ENCODE results near the gene PTPRN2. TPM values are rescaled to one million over a fixed set of nuclear protein-coding genes. Genes with fewer than 3 reads are reported as not detected.

Gene PTPRN2
- total RNA-seq, 2 donors from 2014 or later: 26.1 to 55.5 TPM

DNA sequence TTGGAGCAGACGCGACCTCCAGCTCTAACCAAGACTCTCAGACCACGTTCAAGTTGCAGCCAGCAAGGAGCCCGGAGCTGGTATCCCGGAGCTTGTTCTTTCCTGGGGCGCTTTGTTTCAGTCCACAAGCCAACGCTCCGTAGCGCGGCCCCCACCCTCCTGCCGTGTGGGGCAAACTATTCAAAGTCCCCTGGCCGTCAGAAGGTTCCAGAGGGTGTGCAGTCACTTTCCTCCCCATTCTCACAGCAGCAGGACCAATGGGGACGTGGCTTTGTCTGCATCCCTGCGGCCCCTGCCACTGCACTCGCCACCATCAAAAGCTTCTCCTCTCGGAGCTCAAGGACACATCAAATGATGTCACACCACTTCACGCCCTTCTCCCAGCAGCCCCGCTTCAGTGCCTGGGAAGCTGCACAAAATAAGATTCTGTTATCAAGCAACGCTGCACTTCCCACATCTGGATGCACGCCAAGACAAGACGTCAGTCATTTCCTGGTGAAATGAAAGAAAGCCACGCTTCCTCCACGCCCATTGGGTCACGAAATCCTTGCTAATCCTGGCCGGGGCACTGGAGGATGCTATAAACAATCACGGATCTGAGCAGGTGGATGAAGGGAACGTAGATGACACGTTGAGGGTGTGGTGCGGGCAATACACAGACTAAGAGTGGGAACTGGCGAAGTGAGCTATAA lies 348.2 kb downstream of the PTPRN2 start:
- 70% methylated on average over 29 of the region's 30 CpGs for WGBS
- DNase-seq (ENCODE audit: low spot score): no peak
- H3K27me3 ChIP-seq (replicated peaks; ENCODE audit: insufficient read depth): no peaks in the 10 kb centered on the region
- no peak overlapping the region for H3K27ac ChIP-seq
- no peaks in the 10 kb centered on the region for H3K36me3 ChIP-seq
- TF ChIP-seq CTCF (IDR thresholded peaks at IDR 0.05) (no peak), POLR2AphosphoS5 (IDR thresholded peaks at IDR 0.05) (no peak)
- no peaks in the 10 kb centered on the region for H3K9me3 ChIP-seq
- intact Hi-C loops (cut with DNase I): no loop called here
- no peaks in the 10 kb centered on the region for H3K4me1 ChIP-seq (replicated peaks)
- H3K4me3 ChIP-seq: no peak overlapping the region

- no peaks in the 10 kb centered on the region for H3K4me1 ChIP-seq (replicated peaks)
- no peak for DNase-seq (ENCODE audit: low spot score)
- TF ChIP-seq POLR2A (IDR thresholded peaks at IDR 0.05) (no peak), POLR2AphosphoS5 (IDR thresholded peaks at IDR 0.05) (no peak), CTCF (IDR thresholded peaks at IDR 0.05) (no peak)
- intact Hi-C loops (cut with DNase I): no loop called here
- H3K9me3 ChIP-seq: no peaks in the 10 kb centered on the region
- no peaks in the 10 kb centered on the region for H3K27me3 ChIP-seq (replicated peaks; ENCODE audit: insufficient read depth)
- 77% methylated on average over 17 of the region's 21 CpGs for WGBS
- no peaks in the 10 kb centered on the region for H3K36me3 ChIP-seq
- H3K27ac ChIP-seq: no peak overlapping the region
- H3K4me3 ChIP-seq: no peak overlapping the region
These were observed 348.9 kb downstream of the PTPRN2 start for GRCh38 chr7:158238616-158239289.

GRCh38 chr7:158237672-158238335 lies 349.8 kb downstream of the PTPRN2 start:
- DNase-seq (ENCODE audit: low spot score): no peak
- H3K9me3 ChIP-seq: no peaks in the 10 kb centered on the region
- 72% methylated on average over 28 of the region's 29 CpGs for WGBS
- H3K27ac ChIP-seq: no peak overlapping the region
- H3K36me3 ChIP-seq: no peaks in the 10 kb centered on the region
- TF ChIP-seq CTCF (IDR thresholded peaks at IDR 0.05) (no peak), POLR2A (IDR thresholded peaks at IDR 0.05) (no peak), POLR2AphosphoS5 (IDR thresholded peaks at IDR 0.05) (no peak)
- H3K4me1 ChIP-seq (replicated peaks): no peaks in the 10 kb centered on the region
- H3K27me3 ChIP-seq (replicated peaks; ENCODE audit: insufficient read depth): no peaks in the 10 kb centered on the region
- intact Hi-C loops (cut with DNase I): no loop called here
- H3K4me3 ChIP-seq: no peak overlapping the region

GRCh38 chr7:158236400-158236799 lies 351.2 kb downstream of the PTPRN2 start:
- intact Hi-C loops (cut with DNase I): no loop called here
- no peaks in the 10 kb centered on the region for H3K27me3 ChIP-seq (replicated peaks; ENCODE audit: insufficient read depth)
- no peaks in the 10 kb centered on the region for H3K9me3 ChIP-seq
- no peaks in the 10 kb centered on the region for H3K4me1 ChIP-seq (replicated peaks)
- H3K27ac ChIP-seq: no peak overlapping the region
- H3K36me3 ChIP-seq: no peaks in the 10 kb centered on the region
- WGBS: 88% methylated on average over 10 of the region's 11 CpGs
- H3K4me3 ChIP-seq: no peak overlapping the region
- TF ChIP-seq POLR2A (IDR thresholded peaks at IDR 0.05): no peak
- no peak for TF ChIP-seq POLR2AphosphoS5 (IDR thresholded peaks at IDR 0.05)
- no peak for TF ChIP-seq CTCF (IDR thresholded peaks at IDR 0.05)
- no peak for DNase-seq (ENCODE audit: low spot score)
